GM18526 (cell line): ENCODE data around the gene CAMK1D.

Experiments
- POLR2A ChIP-seq: IDR thresholded peaks from 3 replicates; pipeline ENCODE4 v1.6.1; 2011; ENCODE audit not compliant: insufficient read length; ENCODE audit errors: extremely low read depth

Gene CAMK1D

GRCh38 chr10:12869427-12869826 lies 520.1 kb downstream of the CAMK1D start:
- TF ChIP-seq POLR2A, result no peak

GRCh38 chr10:12872577-12872976 lies 523.2 kb downstream of the CAMK1D start:
- no peak for TF ChIP-seq POLR2A

- TF ChIP-seq POLR2A, result no peak
These were observed 523.8 kb downstream of the CAMK1D start for GRCh38 chr10:12873172-12873571.

- TF ChIP-seq POLR2A, result no peak
These were observed 525.2 kb downstream of the CAMK1D start for GRCh38 chr10:12874501-12874900.

GRCh38 chr10:12875100-12875499 lies 525.8 kb downstream of the CAMK1D start:
- no peak for TF ChIP-seq POLR2A

- TF ChIP-seq POLR2A, result no peak
These were observed 526.9 kb downstream of the CAMK1D start for GRCh38 chr10:12876266-12876665.

GRCh38 chr10:12877150-12877549 lies 527.8 kb downstream of the CAMK1D start:
- TF ChIP-seq POLR2A, result no peak

GRCh38 chr10:12880423-12880822 lies 531.1 kb downstream of the CAMK1D start:
- no peak for TF ChIP-seq POLR2A

GRCh38 chr10:12884851-12885250 lies 535.5 kb downstream of the CAMK1D start:
- TF ChIP-seq POLR2A, result no peak
